OCI-M2 (cell line): ENCODE results near the gene PBX2.
"Not testable (repeated sequence)": the region's sequence is repeated elsewhere in the genome, so short reads cannot be mapped to it uniquely, and the experiment has no call there.

ENCODE experiments used
- DNase-seq: peaks from one replicate; lab custom pipeline; 2025; ENCODE audit not compliant: unreplicated experiment; lab: John Stamatoyannopoulos, UW

PBX2 gene

GRCh38 chr6:32151863-32152768, 37.9 kb downstream of the PBX2 start, which contains the start of gene PRRT1:
PRRT1 (minus strand) TSS chr6:32151939; CDS start chr6:32151827, 112 bp downstream.
- DNase-seq = no peak

GRCh38 chr6:32151181-32151862, 38.7 kb downstream of the PBX2 start:
- DNase-seq = no peak

DNA sequence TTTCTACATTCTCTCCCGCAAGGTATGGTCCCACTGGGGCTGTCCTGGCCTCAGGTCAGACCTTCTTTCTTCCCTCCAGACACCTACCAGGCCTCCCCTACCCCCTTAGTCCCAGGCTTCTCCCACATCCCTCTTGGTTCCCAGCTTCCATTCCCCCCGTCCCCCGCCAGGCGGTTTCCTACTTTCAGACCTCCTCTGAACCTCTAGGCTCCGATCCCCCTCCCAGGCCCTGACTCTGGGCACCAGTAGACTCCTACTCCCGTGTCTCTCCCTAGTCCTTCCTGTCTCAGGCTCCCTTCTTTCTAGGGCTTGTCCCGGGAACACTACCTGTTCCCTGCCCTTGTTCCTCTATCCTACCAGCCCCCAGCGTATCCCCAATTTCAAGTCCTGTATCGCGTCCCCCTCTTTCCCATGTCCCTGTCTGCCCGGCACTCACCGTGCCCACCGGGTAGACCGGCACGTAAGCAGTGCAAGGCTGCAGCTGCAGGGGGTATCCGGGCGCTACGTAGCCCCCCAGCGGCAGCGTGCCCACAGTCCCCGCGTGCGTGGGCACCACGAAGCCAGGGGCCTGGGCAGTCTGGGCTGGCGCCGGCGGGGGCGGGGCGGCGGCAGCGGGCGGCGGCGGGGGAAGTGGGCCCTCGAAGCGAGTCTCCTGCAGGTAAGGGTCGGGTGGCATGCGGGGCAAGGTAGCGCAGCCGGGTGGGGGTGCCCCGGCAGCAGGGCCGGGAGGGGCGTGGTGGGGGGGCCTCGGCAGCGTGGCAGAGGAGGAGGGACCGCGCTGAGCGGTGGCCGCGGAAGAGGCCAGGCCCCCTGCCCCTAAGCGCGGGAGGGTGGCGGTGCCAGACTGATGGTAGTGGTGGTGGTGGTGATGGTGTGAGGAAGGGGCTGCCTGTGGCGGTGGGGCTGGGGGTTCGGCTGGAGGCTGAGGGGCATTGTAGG, 39.8 kb downstream of the PBX2 start:
- no peak for DNase-seq

- no peak for DNase-seq
These were observed 40.8 kb downstream of the PBX2 start for GRCh38 chr6:32149092-32149755.

GRCh38 chr6:32148289-32149091, 41.5 kb downstream of the PBX2 start:
- no peak for DNase-seq

DNA sequence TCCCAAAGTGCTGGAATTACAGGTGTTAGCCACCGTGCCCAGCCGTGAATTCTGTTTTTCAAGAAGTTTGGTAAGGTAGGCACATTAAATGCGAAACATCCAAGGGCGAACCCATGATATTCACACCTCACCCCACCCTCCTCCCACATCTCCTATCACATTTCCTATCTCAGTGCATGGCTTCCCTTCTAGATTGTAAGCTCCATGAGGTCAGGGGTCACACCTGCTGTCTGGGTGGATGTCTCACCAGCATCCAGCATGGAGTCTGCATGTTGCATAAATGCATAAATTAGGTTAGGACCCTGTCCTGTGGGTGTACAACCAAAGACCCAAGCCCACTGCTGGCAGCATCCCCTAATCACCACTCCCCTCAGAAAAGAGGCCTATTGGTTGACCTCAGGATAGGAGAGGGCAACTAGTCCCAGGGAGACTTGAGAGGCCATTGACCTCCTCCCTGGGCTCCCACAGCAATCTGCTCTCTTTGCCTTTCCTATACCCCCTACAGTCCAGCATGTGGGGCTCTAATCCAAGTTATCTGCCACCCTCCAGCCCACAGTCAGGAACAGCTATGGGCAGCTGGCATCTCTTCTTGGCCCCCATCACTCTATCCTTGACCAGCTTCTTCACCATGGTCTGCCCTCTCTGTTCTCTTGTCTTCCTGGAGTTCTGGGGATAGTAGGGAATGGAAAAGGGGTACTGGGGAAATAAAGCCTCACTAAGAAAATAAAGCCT, 42.4 kb downstream of the PBX2 start:
- no peak for DNase-seq

GRCh38 chr6:32146687-32147086, 43.3 kb downstream of the PBX2 start:
- DNase-seq = no peak

DNA sequence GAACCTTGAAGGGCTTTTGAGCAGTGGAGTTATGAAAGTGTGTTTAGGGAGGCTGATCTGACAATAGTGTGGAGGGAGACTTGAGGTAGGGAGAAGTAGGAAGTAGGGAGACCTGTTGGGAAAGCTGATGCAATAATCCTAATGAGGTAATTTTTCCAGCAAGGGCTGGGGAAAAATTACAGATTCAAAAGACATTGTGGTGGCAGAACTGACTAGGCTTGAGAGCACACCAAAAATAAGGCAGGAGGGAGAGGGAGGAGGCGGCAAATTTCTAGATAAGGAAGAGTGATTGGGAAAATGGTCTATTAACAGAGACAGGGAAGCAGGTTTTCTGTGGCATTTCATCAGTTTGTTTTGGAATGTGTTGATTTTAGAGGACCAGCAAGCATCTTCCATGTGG, 43.7 kb downstream of the PBX2 start:
- DNase-seq = no peak

DNA sequence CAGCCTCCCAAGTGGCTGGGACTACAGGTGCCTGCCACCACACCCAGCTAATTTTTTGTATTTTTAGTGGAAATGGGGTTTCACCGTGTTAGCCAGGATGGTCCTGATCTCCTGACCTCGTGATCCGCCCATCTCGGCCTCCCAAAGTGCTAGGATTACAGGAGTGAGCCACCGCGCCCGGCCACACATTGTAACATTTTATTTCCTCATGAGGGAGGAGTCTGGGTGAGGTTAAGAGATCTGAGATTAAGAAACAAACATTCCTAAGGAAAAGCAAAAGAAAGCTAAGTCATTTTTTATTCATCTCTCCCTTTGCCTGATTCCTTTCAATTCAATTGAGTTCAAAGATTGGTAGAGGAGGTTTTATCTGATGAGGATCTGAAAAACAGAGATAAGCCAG, 45.8 kb downstream of the PBX2 start:
- DNase-seq = not testable (repeated sequence)

GRCh38 chr6:32140420-32141046, 49.5 kb downstream of the PBX2 start:
- DNase-seq = no peak

GRCh38 chr6:32139590-32139989, 50.4 kb downstream of the PBX2 start:
- DNase-seq = no peak

GRCh38 chr6:32137454-32137853, 52.5 kb downstream of the PBX2 start:
- no peak for DNase-seq
